ENCODE measurements around the gene HEMK1. TPM values are rescaled to one million over a fixed set of nuclear protein-coding genes. Genes with fewer than 3 reads are reported as not detected.

HEMK1 gene
- total RNA-seq, 1 experiment from 2014 or later = 20.9 TPM

DNA sequence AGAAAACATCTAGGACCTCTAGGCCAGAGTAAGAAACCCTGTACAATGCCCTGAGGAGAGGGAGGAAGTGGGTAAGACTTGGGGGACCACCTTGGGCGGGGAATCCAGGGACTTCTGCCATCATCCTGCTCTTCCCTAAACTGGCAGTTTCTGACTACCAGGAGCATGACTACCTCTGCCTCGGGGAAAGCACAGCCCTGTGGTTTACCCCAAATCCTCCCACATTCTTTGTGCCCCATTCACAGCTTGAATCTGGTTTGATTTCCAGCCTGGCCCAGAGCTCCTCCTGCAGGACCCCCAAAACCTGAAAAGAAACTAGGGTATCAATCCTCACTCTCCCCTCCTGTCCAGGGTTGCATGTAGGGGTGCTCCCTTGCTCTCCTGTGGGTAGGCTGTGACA is 6.5 kb upstream of the HEMK1 start:
- H3K4me1 Mint-ChIP-seq = peaks cover 9% of the 10 kb centered on the region
- H3K9me3 Mint-ChIP-seq = no peaks in the 10 kb centered on the region
- H3K36me3 Mint-ChIP-seq = no peaks in the 10 kb centered on the region
- H3K27ac Mint-ChIP-seq = no peak overlapping the region
- TF ChIP-seq IRF2 (CRISPR knock-in tag; IDR thresholded peaks at IDR 0.05; ENCODE audit: borderline replicate concordance, low read depth) = no peak
- no peak for TF ChIP-seq CDX4 (CRISPR knock-in tag; IDR thresholded peaks at IDR 0.05; ENCODE audit: borderline replicate concordance)
- no peak for TF ChIP-seq NFE2L1 (CRISPR knock-in tag; IDR thresholded peaks at IDR 0.05)
- TF ChIP-seq NR1H2 (CRISPR knock-in tag; IDR thresholded peaks at IDR 0.05) = no peak
- no peak for TF ChIP-seq MYBL2 (CRISPR knock-in tag; IDR thresholded peaks at IDR 0.05)
- TF ChIP-seq ZNF671 (CRISPR knock-in tag; IDR thresholded peaks at IDR 0.05) = no peak
- TF ChIP-seq, protein P1, sequence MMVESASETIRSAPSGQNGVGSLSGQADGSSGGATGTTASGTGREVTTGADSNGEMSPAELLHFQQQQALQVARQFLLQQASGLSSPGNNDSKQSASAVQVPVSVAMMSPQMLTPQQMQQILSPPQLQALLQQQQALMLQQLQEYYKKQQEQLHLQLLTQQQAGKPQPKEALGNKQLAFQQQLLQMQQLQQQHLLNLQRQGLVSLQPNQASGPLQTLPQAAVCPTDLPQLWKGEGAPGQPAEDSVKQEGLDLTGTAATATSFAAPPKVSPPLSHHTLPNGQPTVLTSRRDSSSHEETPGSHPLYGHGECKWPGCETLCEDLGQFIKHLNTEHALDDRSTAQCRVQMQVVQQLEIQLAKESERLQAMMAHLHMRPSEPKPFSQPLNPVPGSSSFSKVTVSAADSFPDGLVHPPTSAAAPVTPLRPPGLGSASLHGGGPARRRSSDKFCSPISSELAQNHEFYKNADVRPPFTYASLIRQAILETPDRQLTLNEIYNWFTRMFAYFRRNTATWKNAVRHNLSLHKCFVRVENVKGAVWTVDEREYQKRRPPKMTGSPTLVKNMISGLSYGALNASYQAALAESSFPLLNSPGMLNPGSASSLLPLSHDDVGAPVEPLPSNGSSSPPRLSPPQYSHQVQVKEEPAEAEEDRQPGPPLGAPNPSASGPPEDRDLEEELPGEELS (CRISPR knock-in tag; IDR thresholded peaks at IDR 0.05) = no peak
- no peak for TF ChIP-seq ESRRA (CRISPR knock-in tag; IDR thresholded peaks at IDR 0.05; ENCODE audit: borderline replicate concordance)
- no peak for TF ChIP-seq ZNF396 (CRISPR knock-in tag; IDR thresholded peaks at IDR 0.05; ENCODE audit: borderline replicate concordance)
- no peak for TF ChIP-seq FOXK1 (CRISPR knock-in tag; IDR thresholded peaks at IDR 0.05)
- no peak for TF ChIP-seq GABPB1 (CRISPR knock-in tag; IDR thresholded peaks at IDR 0.05)
- TF ChIP-seq ZSCAN18 (CRISPR knock-in tag; IDR thresholded peaks at IDR 0.05) = no peak
- POLR2A ChIA-PET = interaction anchor here (0.6 kb wide), 1 partner anchor 118 kb away, joined by 3 read pairs; no protein-coding TSS in a partner anchor
- CTCF ChIA-PET = interaction anchor here (1.2 kb wide), 1 partner anchor 49 kb away, joined by 5 read pairs; the partner anchor contains the start of gene CISH
- ATAC-seq = no peak
- H3K4me3 Mint-ChIP-seq = no peak overlapping the region
- DNase-seq (ENCODE audit: low spot score) = no peak
- H3K27me3 Mint-ChIP-seq (ENCODE audit: low read depth) = peaks cover 19% of the 10 kb centered on the region

GRCh38 chr3:50563867-50564266 is 5.5 kb upstream of the HEMK1 start:
- Mint-ChIP-seq H3K27ac (no peak overlapping the region), H3K9me3 (no peaks in the 10 kb centered on the region), H3K27me3 (ENCODE audit: low read depth) (peaks cover 17% of the 10 kb centered on the region), H3K4me1 (peaks cover 12% of the 10 kb centered on the region), H3K4me3 (no peak overlapping the region), H3K36me3 (no peaks in the 10 kb centered on the region)
- TF ChIP-seq OVOL2 (CRISPR knock-in tag; IDR thresholded peaks at IDR 0.05; ENCODE audit: borderline replicate concordance) (no peak), SP1 (CRISPR knock-in tag; conservative IDR thresholded peaks at IDR 0.05) (no peak), PREB (CRISPR knock-in tag; IDR thresholded peaks at IDR 0.05; ENCODE audit: borderline replicate concordance) (no peak), TEAD1 (CRISPR knock-in tag; IDR thresholded peaks at IDR 0.05) (no peak)
- TF ChIP-seq, protein P2, sequence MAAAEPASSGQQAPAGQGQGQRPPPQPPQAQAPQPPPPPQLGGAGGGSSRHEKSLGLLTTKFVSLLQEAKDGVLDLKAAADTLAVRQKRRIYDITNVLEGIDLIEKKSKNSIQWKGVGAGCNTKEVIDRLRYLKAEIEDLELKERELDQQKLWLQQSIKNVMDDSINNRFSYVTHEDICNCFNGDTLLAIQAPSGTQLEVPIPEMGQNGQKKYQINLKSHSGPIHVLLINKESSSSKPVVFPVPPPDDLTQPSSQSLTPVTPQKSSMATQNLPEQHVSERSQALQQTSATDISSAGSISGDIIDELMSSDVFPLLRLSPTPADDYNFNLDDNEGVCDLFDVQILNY (CRISPR knock-in tag; IDR thresholded peaks at IDR 0.05) = no peak
- TF ChIP-seq, protein P3, sequence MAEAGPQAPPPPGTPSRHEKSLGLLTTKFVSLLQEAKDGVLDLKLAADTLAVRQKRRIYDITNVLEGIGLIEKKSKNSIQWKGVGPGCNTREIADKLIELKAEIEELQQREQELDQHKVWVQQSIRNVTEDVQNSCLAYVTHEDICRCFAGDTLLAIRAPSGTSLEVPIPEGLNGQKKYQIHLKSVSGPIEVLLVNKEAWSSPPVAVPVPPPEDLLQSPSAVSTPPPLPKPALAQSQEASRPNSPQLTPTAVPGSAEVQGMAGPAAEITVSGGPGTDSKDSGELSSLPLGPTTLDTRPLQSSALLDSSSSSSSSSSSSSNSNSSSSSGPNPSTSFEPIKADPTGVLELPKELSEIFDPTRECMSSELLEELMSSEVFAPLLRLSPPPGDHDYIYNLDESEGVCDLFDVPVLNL (CRISPR knock-in tag; IDR thresholded peaks at IDR 0.05; ENCODE audit: borderline replicate concordance, low read depth) = no peak
- DNase-seq (ENCODE audit: low spot score) = no peak
- ATAC-seq = no peak
- ChIA-PET POLR2A (no interaction called here), CTCF (no interaction called here)
